B cell (primary cell): ENCODE data around the gene PABPN1. TPM values are rescaled to one million over a fixed set of nuclear protein-coding genes. Genes with fewer than 3 reads are reported as not detected.

Experiments used
- ATAC-seq: fragments of 200-7000 bp; cut with Tn5 transposase; one replicate; pipeline ENCODE4 v1.10.0; 2021; ENCODE audit warnings: low read depth, mild to moderate bottlenecking, moderate number of reproducible peaks, moderate library complexity
- CTCF ChIA-PET: fragments of 350-600 bp; sonication (Branson Sonifier 250); formaldehyde crosslinking; loops from one replicate; lab custom pipeline; 2021; ENCODE audit warnings: antibody characterized with exemption, inconsistent platforms; lab: Charles Lee
- POLR2A ChIA-PET: fragments of 350-600 bp; sonication (Branson Sonifier 250); formaldehyde crosslinking; loops from one replicate; lab custom pipeline; 2021; ENCODE audit warnings: antibody characterized with exemption; lab: Charles Lee
- DNase-seq: peaks from one replicate; pipeline ENCODE4 v3.0.0; 2013
- H2AFZ ChIP-seq: 2 replicates; pipeline ENCODE4 v1.6.1; 2012; ENCODE audit warnings: mild to moderate bottlenecking, low read depth, low read length; ENCODE audit not compliant: insufficient read depth, poor library complexity, severe bottlenecking
- H3K27ac ChIP-seq, 2 donors: 1 replicate in 1 of 2; 2 replicates in 1 of 2; pipeline ENCODE4 v1.5.1; 2012 to 2013; ENCODE audit warnings: low read length in 2 of 2, mild to moderate bottlenecking in 2 of 2, moderate library complexity in 1 of 2
- H3K27me3 ChIP-seq, 4 experiments: fragments of 200-600 bp in 1 of 4; sonication (generic) in 1 of 4; replicated peaks in 1 of 4; 1 replicate in 2 of 4; 2 replicates in 2 of 4; pipeline versions ENCODE4 v1.6.1 to v1.7.0; 2013 to 2016; ENCODE audit warnings: low read length in 3 of 4, mild to moderate bottlenecking in 2 of 4, mixed read lengths in 1 of 4, moderate library complexity in 1 of 4; ENCODE audit not compliant: insufficient read depth in 4 of 4, control insufficient read depth in 3 of 4; ENCODE audit errors: control extremely low read depth in 1 of 4
- H3K36me3 ChIP-seq, 2 experiments: replicated peaks in 1 of 2; 1 replicate in 1 of 2; 2 replicates in 1 of 2; pipeline versions ENCODE4 v1.6.1 to v1.7.1; 2013; ENCODE audit warnings: low read length in 1 of 2; ENCODE audit not compliant: insufficient read depth in 2 of 2, control insufficient read depth in 1 of 2; ENCODE audit errors: control extremely low read depth in 1 of 2, extremely low read depth in 1 of 2
- H3K4me1 ChIP-seq, 2 donors: fragments of 200-600 bp in 1 of 2; sonication (generic) in 1 of 2; 1 replicate in 1 of 2; 2 replicates in 1 of 2; pipeline versions ENCODE4 v1.5.1 to v1.6.1; 2013 to 2017; ENCODE audit warnings: low read length in 2 of 2; ENCODE audit not compliant: control insufficient read depth in 2 of 2, insufficient read depth in 2 of 2
- H3K4me2 ChIP-seq: replicated peaks from 2 replicates; pipeline ENCODE3; 2012; ENCODE audit warnings: mild to moderate bottlenecking, low read depth, low read length; ENCODE audit not compliant: poor library complexity, severe bottlenecking
- H3K4me3 ChIP-seq, 5 experiments: fragments of 200-600 bp in 1 of 5; sonication (generic) in 1 of 5; 1 replicate in 3 of 5; 2 replicates in 2 of 5; pipeline versions ENCODE4 v1.5.1 to v1.7.0; 2011 to 2016; ENCODE audit warnings: low read length in 4 of 5, mild to moderate bottlenecking in 4 of 5, low read depth in 2 of 5, control low read depth in 1 of 5, moderate library complexity in 1 of 5; ENCODE audit not compliant: insufficient read depth in 1 of 5; ENCODE audit errors: control extremely low read depth in 1 of 5, extremely low read depth in 1 of 5
- H3K79me2 ChIP-seq: fragments of 200-600 bp; sonication (generic); one replicate; pipeline ENCODE4 v1.6.0; 2016; ENCODE audit warnings: low read length; ENCODE audit not compliant: control insufficient read depth, insufficient read depth
- H3K9ac ChIP-seq: fragments of 200-600 bp; sonication (generic); 2 replicates; pipeline ENCODE4 v1.6.1; 2017; ENCODE audit warnings: mild to moderate bottlenecking, low read length, moderate library complexity
- H3K9me3 ChIP-seq, 3 donors: one replicate each; pipeline versions ENCODE4 v1.6.1 to v1.7.1; 2013; ENCODE audit warnings: low read length in 2 of 3; ENCODE audit not compliant: control insufficient read depth in 2 of 3, insufficient read depth in 1 of 3; ENCODE audit errors: control extremely low read depth in 1 of 3
- H4K20me1 ChIP-seq: 2 replicates; pipeline ENCODE4 v1.6.0; 2012; ENCODE audit warnings: mild to moderate bottlenecking, low read length; ENCODE audit not compliant: insufficient read depth, control insufficient read depth, poor library complexity, severe bottlenecking
- H3K27ac Mint-ChIP-seq: one replicate; pipeline ENCODE4 v1.8.0; 2021; ENCODE audit warnings: mixed read lengths
- H3K27me3 Mint-ChIP-seq: one replicate; pipeline ENCODE4 v1.8.0; 2021; ENCODE audit warnings: mixed read lengths
- H3K4me1 Mint-ChIP-seq: one replicate; pipeline ENCODE4 v1.8.0; 2021; ENCODE audit warnings: mixed read lengths
- H3K4me3 Mint-ChIP-seq: one replicate; pipeline ENCODE4 v1.8.0; 2021; ENCODE audit warnings: mixed read lengths
- H3K9me3 Mint-ChIP-seq: one replicate; pipeline ENCODE4 v1.8.0; 2022; ENCODE audit warnings: mixed read lengths; ENCODE audit not compliant: insufficient read depth
- EZH2 ChIP-seq: IDR thresholded peaks from 2 replicates; pipeline ENCODE4 v1.6.1; 2012; ENCODE audit warnings: borderline replicate concordance, low read depth, mild to moderate bottlenecking, moderate library complexity, low read length; ENCODE audit not compliant: insufficient read depth, poor library complexity, severe bottlenecking
- WGBS: methylation state at CpG from one replicate; pipeline ENCODE4 v1.1.5; 2013; ENCODE audit warnings: missing lambda C conversion rate; ENCODE audit not compliant: insufficient coverage; 5-methylcytosine and 5-hydroxymethylcytosine counted together
- intact Hi-C: fragments of 100-400 bp; cut with micrococcal nuclease; formaldehyde crosslinking; loops from one replicate; pipeline ENCODE4 v1.10.0; 2022
- polyA plus RNA-seq: library from polyadenylated mRNA; depleted of rRNA; stranded (reverse); fragments of >200 nt; gene quantifications from 2 replicates; pipeline ENCODE4 v1.2.3, GENCODE V29; 2012
- total RNA-seq, 2 donors: library from RNA; stranded (reverse); fragments of 120-200 nt in 1 of 2; gene quantifications; 1 replicate in 1 of 2; 2 replicates in 1 of 2; pipeline versions ENCODE4 v1.2.3 to v1.2.4, GENCODE V29; 2013 to 2022
- TF ChIP-seq, protein P1 (sequence below): fragments of 200-600 bp; IDR thresholded peaks from one replicate; pipeline ENCODE4 v1.8.0; 2022; ENCODE audit warnings: antibody characterized with exemption, mild to moderate bottlenecking

The PABPN1 gene
- total and polyA plus RNA-seq, 2 donors (not counting 1 experiment from before 2014, with no cell fraction given) = 283 to 293 TPM

DNA sequence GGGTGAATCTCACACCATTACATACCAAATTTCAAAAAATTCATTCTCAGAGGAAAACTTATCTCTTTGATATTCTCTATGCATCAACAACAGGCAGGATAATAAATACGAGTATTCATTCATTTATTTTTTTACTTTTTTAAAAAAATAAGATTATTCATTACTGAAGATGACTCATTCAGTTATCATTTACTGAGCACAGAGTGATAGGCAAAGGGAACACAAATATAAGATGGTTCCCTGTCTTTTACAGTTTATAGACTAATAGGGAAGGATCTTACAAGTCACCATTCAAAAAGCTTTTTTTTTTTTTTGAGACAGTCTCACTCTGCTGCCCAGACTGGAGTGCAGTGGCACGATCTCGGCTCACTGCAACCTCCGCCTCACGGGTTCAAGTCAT is 5.0 kb upstream of the PABPN1 start:
- no peak overlapping the region for H3K9ac ChIP-seq
- DNase-seq = no peak
- Mint-ChIP-seq H3K4me3 (no peak overlapping the region), H3K27ac (no peak overlapping the region), H3K27me3 (no peaks in the 10 kb centered on the region), H3K4me1 (peaks cover 15% of the 10 kb centered on the region), H3K9me3 (no peaks in the 10 kb centered on the region)
- intact Hi-C loops = no loop called here
- WGBS = 94% methylated on average over 4 of the region's 5 CpGs
- no peaks in the 10 kb centered on the region for H3K36me3 ChIP-seq
- H2AFZ ChIP-seq = no peak overlapping the region
- H3K4me1 ChIP-seq = peaks cover 9 to 10% of the 10 kb centered on the region in 2 donors
- ChIA-PET POLR2A (interaction anchor here (0.6 to 0.7 kb wide), 2 partner anchors 9 to 13 kb away, joined by 3 read pairs; no protein-coding TSS in a partner anchor), CTCF (no interaction called here)
- TF ChIP-seq, protein P1, sequence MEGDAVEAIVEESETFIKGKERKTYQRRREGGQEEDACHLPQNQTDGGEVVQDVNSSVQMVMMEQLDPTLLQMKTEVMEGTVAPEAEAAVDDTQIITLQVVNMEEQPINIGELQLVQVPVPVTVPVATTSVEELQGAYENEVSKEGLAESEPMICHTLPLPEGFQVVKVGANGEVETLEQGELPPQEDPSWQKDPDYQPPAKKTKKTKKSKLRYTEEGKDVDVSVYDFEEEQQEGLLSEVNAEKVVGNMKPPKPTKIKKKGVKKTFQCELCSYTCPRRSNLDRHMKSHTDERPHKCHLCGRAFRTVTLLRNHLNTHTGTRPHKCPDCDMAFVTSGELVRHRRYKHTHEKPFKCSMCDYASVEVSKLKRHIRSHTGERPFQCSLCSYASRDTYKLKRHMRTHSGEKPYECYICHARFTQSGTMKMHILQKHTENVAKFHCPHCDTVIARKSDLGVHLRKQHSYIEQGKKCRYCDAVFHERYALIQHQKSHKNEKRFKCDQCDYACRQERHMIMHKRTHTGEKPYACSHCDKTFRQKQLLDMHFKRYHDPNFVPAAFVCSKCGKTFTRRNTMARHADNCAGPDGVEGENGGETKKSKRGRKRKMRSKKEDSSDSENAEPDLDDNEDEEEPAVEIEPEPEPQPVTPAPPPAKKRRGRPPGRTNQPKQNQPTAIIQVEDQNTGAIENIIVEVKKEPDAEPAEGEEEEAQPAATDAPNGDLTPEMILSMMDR = no peak
- no peak for TF ChIP-seq EZH2
- no peak overlapping the region for H3K27ac ChIP-seq
- H4K20me1 ChIP-seq = no peaks in the 10 kb centered on the region
- H3K27me3 ChIP-seq = no peaks in the 10 kb centered on the region
- ATAC-seq = no peak
- H3K4me2 ChIP-seq = no peak overlapping the region
- no peaks in the 10 kb centered on the region for H3K79me2 ChIP-seq
- no peaks in the 10 kb centered on the region for H3K9me3 ChIP-seq
- H3K4me3 ChIP-seq = no peak overlapping the region

DNA sequence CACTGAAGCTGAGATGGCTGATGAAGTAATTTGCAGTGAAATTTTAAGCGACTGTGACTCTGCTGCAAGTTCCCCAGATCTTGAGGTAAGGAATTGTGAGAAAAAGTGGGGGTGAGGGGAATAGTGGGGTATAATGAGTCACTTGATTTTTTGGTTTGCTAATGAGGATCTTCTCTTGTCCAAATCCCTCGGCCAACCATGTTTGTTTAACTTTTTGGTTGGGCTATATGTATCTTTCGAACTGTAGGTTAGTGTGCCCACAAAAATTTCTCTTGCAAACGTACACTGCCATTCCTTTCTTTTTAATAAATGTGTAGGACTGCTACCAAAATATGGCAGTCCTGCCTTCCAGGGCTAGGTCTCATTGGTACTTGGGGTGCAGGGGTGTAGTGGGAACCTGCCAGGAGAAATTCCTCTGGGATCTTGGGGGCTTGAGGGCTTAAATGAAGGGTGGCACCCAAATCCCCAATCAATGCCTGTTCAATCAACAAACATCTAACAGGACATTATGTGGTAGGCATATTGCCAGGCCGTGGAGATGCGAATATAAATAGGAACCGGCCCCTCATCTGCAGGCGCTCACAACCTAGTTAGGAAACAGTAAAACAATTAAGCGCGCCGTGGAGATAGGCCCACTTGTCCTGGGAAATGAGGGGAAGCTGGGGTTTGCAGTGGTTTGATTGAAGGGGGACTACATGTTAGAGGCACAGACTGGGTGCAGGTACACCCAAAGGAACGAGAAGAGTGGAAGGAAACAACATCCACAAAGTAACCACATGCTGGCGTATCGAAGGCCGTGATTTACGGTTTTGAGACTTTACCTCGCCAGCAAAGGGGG is 1.3 kb upstream of the PABPN1 start:
- Mint-ChIP-seq H3K9me3 (no peaks in the 10 kb centered on the region), H3K27me3 (no peaks in the 10 kb centered on the region), H3K4me1 (peaks cover 33% of the 10 kb centered on the region), H3K27ac (peak overlapping the region; percentile 99), H3K4me3 (peak overlapping the region; percentile 93)
- ATAC-seq (no peak), DNase-seq (no peak)
- Histone ChIP-seq H4K20me1 (peaks cover 13% of the 10 kb centered on the region), H3K27ac (peak overlapping the region; percentile 91 to 99), H3K9ac (peak overlapping the region; percentile 81), H3K4me2 (peak overlapping the region; percentile 83), H3K9me3 (no peaks in the 10 kb centered on the region), H2AFZ (peak overlapping the region; percentile 87), H3K36me3 (peaks cover 7 to 24% of the 10 kb centered on the region in 2 experiments), H3K4me3 (peak overlapping the region; percentile 44 to 81 (median 62)), H3K4me1 (peaks cover 21 to 24% of the 10 kb centered on the region in 2 donors), H3K27me3 (no peaks in the 10 kb centered on the region), H3K79me2 (peaks cover 15% of the 10 kb centered on the region)
- TF ChIP-seq EZH2 = no peak
- TF ChIP-seq, protein P1 = no peak
- ChIA-PET POLR2A (interaction anchor here (0.5 to 4.4 kb wide), 7 partner anchors 13 to 1266 kb away, joined by 3 to 84 read pairs (median 4); partner anchors contain the start of genes ACIN1, BCL2L2, C14orf119 and PPP1R3E), CTCF (interaction anchor here (0.9 to 6.7 kb wide), 8 partner anchors 9 to 1112 kb away, joined by 3 to 56 read pairs (median 8); partner anchors contain the start of genes BCL2L2 and PPP1R3E)
- intact Hi-C loops = loop anchor here (2.0 kb wide), 4 partner anchors 231 to 1123 kb away; partner anchors contain the start of genes PSMB5, SDR39U1 and ZFHX2
- WGBS = 82% methylated on average over 8 of the region's 17 CpGs
